HepG2 (cell line): ENCODE measurements around the gene SUSD6. TPM values are rescaled to one million over a fixed set of nuclear protein-coding genes. Genes with fewer than 3 reads are reported as not detected.

Experiments
- DMAP1 ChIP-seq: IDR thresholded peaks from 2 replicates; pipeline ENCODE4 v1.6.1; 2016
- GATA4 ChIP-seq: sonication (generic); IDR thresholded peaks from 2 replicates; pipeline ENCODE4 v1.6.1; 2016; ENCODE audit warnings: antibody characterized with exemption, low read depth, borderline replicate concordance
- HNRNPK ChIP-seq: fragments of 200-400 bp; formaldehyde crosslinking; IDR thresholded peaks from 2 replicates; pipeline ENCODE4 v1.6.1; 2018; ENCODE audit warnings: low read length, low read depth, moderate library complexity, mild to moderate bottlenecking; ENCODE audit not compliant: poor library complexity, severe bottlenecking
- HOXA5 ChIP-seq: sonication (generic); formaldehyde crosslinking; IDR thresholded peaks from 2 replicates; pipeline ENCODE4 v1.4.0; 2020; ENCODE audit warnings: missing genetic modification reagents
- ISX ChIP-seq: sonication (generic); formaldehyde crosslinking; conservative IDR thresholded peaks from 2 replicates; pipeline ENCODE4 v1.5.0; 2020; ENCODE audit warnings: missing genetic modification reagents
- MTA1 ChIP-seq: sonication (generic); formaldehyde crosslinking; IDR thresholded peaks from 2 replicates; pipeline ENCODE4 v1.4.0; 2020; ENCODE audit warnings: missing genetic modification reagents, mild to moderate bottlenecking, borderline replicate concordance
- NR2C2 ChIP-seq: sonication (generic); formaldehyde crosslinking; IDR thresholded peaks from 2 replicates; pipeline ENCODE4 v1.4.0; 2020; ENCODE audit warnings: missing genetic modification reagents, mild to moderate bottlenecking, moderate library complexity, borderline replicate concordance
- POGZ ChIP-seq: sonication (generic); formaldehyde crosslinking; IDR thresholded peaks from 2 replicates; pipeline ENCODE4 v1.4.0; 2020; ENCODE audit warnings: mild to moderate bottlenecking, missing genetic modification reagents
- SAP130 ChIP-seq: IDR thresholded peaks from 2 replicates; pipeline ENCODE4 v1.6.1; 2016; ENCODE audit warnings: low read depth
- SP2 ChIP-seq: sonication (generic); formaldehyde crosslinking; IDR thresholded peaks from 2 replicates; pipeline ENCODE4 v1.5.1; 2020; ENCODE audit warnings: mild to moderate bottlenecking, missing genetic modification reagents
- STAG1 ChIP-seq: sonication (generic); formaldehyde crosslinking; IDR thresholded peaks from 2 replicates; pipeline ENCODE4 v1.4.0; 2020; ENCODE audit warnings: missing genetic modification reagents
- U2AF1 ChIP-seq: fragments of 200-400 bp; formaldehyde crosslinking; optimal IDR thresholded peaks from 2 replicates; pipeline ENCODE3; 2017; ENCODE audit warnings: mild to moderate bottlenecking, low read depth, low read length
- polyA plus RNA-seq, 8 experiments: library from polyadenylated mRNA; depleted of rRNA in 3 of 8; stranded (reverse) in 7 of 8; unstranded in 1 of 8; fragments of >200 nt; fragmentation: Illumina TruSeq in 4 of 8; extraction: Trizol in 4 of 8; gene quantifications; 2 replicates each; pipeline versions ENCODE4 v1.2.1 to v1.2.3, GENCODE V29; 2011 to 2016; ENCODE audit warnings: low read depth in 4 of 8, missing spikeins in 1 of 8, mixed read lengths in 1 of 8; ENCODE audit not compliant: insufficient read depth in 1 of 8
- total RNA-seq, 5 experiments: library from RNA; depleted of rRNA; stranded (reverse); fragments of >200 nt; fragmentation: Illumina TruSeq; extraction: Trizol; gene quantifications; 2 replicates each; pipeline ENCODE4 v1.2.3, GENCODE V29; 2016; ENCODE audit warnings: low read depth in 1 of 5
- TF ChIP-seq, protein P1 (sequence below): sonication (generic); formaldehyde crosslinking; IDR thresholded peaks from 2 replicates; pipeline ENCODE4 v1.9.0; 2021; ENCODE audit warnings: missing genetic modification reagents, borderline replicate concordance
- TF ChIP-seq, protein P2 (sequence below): sonication (generic); formaldehyde crosslinking; conservative IDR thresholded peaks from 2 replicates; pipeline ENCODE4 v1.4.0; 2020; ENCODE audit warnings: missing genetic modification reagents
- TF ChIP-seq, protein P3 (sequence below): sonication (generic); formaldehyde crosslinking; IDR thresholded peaks from 2 replicates; pipeline ENCODE4 v1.5.1; 2020; ENCODE audit warnings: mild to moderate bottlenecking, missing genetic modification reagents, moderate library complexity
- TF ChIP-seq, protein P4 (sequence below): sonication (generic); formaldehyde crosslinking; IDR thresholded peaks from 2 replicates; pipeline ENCODE4 v1.4.0; 2020; ENCODE audit warnings: mild to moderate bottlenecking, missing genetic modification reagents
- TF ChIP-seq, protein P5 (sequence below): sonication (generic); formaldehyde crosslinking; IDR thresholded peaks from 2 replicates; pipeline ENCODE4 v1.4.0; 2020; ENCODE audit warnings: missing genetic modification reagents

SUSD6 gene
- total and polyA plus RNA-seq, 2 of the 13 experiments (the other 11 are each of a cell fraction or from before 2014, with no cell fraction given): 7.2 to 7.4 TPM

DNA sequence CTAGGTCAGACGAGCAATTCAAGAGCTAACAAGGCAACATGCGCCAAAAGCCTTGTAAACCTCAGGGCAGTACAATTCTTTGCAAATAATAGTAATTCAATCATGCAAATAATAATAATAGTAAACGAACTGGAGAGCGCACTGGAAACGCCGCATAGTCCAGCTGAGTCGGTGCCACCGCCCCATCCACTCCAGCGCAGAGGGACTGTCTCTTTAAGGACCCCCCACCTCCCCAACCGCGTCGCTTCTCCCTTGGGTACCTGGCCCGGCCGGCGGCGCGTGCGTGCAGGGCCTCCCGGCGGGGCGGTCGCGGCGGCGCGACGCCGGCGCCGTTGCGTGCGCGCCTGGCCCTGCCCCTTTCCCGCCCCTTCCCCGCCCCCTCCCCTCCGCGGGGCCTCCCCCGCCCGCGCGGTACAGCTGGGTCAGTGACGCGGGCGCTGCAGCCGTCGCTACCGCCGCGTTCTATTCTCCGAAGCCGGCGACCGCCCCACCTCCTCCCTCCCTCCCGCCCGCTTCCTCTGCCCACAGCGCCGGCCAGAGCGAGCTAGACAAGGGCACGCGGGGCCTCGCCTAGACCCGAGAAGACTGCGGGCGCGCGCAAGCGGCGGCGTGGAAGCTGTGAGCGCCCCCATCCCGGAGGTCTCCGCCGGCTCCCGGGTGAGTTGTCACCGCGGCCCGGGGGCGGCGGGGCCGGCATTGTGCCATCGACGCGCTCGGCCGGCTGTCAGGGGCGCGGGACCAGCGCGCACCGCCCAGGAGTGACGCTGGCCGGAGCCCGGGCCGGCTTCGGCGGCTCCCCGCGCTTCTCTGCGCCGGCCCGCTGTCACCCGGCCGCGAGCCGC, at the start of gene SUSD6 (continued):
- TF ChIP-seq STAG1 (CRISPR knock-in tag): no peak
- no peak for TF ChIP-seq U2AF1
- no peak for TF ChIP-seq GATA4
- 0 out of 2 replicates have a peak, but pooled peaks have one; percentile 25 for TF ChIP-seq NR2C2
- peak; percentile 72 for TF ChIP-seq HNRNPK
- TF ChIP-seq MTA1 (CRISPR knock-in tag): 0 out of 2 replicates have a peak, but pooled peaks have one; percentile 15
- TF ChIP-seq HOXA5 (CRISPR knock-in tag): 0 out of 2 replicates have a peak, but pooled peaks have one; percentile 31
- no peak for TF ChIP-seq ISX (CRISPR knock-in tag)
- TF ChIP-seq, protein P1, sequence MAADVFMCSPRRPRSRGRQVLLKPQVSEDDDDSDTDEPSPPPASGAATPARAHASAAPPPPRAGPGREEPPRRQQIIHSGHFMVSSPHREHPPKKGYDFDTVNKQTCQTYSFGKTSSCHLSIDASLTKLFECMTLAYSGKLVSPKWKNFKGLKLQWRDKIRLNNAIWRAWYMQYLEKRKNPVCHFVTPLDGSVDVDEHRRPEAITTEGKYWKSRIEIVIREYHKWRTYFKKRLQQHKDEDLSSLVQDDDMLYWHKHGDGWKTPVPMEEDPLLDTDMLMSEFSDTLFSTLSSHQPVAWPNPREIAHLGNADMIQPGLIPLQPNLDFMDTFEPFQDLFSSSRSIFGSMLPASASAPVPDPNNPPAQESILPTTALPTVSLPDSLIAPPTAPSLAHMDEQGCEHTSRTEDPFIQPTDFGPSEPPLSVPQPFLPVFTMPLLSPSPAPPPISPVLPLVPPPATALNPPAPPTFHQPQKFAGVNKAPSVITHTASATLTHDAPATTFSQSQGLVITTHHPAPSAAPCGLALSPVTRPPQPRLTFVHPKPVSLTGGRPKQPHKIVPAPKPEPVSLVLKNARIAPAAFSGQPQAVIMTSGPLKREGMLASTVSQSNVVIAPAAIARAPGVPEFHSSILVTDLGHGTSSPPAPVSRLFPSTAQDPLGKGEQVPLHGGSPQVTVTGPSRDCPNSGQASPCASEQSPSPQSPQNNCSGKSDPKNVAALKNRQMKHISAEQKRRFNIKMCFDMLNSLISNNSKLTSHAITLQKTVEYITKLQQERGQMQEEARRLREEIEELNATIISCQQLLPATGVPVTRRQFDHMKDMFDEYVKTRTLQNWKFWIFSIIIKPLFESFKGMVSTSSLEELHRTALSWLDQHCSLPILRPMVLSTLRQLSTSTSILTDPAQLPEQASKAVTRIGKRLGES (CRISPR knock-in tag): no peak
- TF ChIP-seq, protein P2, sequence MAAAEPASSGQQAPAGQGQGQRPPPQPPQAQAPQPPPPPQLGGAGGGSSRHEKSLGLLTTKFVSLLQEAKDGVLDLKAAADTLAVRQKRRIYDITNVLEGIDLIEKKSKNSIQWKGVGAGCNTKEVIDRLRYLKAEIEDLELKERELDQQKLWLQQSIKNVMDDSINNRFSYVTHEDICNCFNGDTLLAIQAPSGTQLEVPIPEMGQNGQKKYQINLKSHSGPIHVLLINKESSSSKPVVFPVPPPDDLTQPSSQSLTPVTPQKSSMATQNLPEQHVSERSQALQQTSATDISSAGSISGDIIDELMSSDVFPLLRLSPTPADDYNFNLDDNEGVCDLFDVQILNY: no peak
- no peak for TF ChIP-seq POGZ (CRISPR knock-in tag)
- TF ChIP-seq SP2 (CRISPR knock-in tag): no peak
- TF ChIP-seq, protein P3, sequence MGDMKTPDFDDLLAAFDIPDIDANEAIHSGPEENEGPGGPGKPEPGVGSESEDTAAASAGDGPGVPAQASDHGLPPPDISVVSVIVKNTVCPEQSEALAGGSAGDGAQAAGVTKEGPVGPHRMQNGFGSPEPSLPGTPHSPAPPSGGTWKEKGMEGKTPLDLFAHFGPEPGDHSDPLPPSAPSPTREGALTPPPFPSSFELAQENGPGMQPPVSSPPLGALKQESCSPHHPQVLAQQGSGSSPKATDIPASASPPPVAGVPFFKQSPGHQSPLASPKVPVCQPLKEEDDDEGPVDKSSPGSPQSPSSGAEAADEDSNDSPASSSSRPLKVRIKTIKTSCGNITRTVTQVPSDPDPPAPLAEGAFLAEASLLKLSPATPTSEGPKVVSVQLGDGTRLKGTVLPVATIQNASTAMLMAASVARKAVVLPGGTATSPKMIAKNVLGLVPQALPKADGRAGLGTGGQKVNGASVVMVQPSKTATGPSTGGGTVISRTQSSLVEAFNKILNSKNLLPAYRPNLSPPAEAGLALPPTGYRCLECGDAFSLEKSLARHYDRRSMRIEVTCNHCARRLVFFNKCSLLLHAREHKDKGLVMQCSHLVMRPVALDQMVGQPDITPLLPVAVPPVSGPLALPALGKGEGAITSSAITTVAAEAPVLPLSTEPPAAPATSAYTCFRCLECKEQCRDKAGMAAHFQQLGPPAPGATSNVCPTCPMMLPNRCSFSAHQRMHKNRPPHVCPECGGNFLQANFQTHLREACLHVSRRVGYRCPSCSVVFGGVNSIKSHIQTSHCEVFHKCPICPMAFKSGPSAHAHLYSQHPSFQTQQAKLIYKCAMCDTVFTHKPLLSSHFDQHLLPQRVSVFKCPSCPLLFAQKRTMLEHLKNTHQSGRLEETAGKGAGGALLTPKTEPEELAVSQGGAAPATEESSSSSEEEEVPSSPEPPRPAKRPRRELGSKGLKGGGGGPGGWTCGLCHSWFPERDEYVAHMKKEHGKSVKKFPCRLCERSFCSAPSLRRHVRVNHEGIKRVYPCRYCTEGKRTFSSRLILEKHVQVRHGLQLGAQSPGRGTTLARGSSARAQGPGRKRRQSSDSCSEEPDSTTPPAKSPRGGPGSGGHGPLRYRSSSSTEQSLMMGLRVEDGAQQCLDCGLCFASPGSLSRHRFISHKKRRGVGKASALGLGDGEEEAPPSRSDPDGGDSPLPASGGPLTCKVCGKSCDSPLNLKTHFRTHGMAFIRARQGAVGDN: peak; percentile 60
- TF ChIP-seq, protein P4, sequence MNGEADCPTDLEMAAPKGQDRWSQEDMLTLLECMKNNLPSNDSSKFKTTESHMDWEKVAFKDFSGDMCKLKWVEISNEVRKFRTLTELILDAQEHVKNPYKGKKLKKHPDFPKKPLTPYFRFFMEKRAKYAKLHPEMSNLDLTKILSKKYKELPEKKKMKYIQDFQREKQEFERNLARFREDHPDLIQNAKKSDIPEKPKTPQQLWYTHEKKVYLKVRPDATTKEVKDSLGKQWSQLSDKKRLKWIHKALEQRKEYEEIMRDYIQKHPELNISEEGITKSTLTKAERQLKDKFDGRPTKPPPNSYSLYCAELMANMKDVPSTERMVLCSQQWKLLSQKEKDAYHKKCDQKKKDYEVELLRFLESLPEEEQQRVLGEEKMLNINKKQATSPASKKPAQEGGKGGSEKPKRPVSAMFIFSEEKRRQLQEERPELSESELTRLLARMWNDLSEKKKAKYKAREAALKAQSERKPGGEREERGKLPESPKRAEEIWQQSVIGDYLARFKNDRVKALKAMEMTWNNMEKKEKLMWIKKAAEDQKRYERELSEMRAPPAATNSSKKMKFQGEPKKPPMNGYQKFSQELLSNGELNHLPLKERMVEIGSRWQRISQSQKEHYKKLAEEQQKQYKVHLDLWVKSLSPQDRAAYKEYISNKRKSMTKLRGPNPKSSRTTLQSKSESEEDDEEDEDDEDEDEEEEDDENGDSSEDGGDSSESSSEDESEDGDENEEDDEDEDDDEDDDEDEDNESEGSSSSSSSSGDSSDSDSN (CRISPR knock-in tag): peak; percentile 80; the same call in 1 of the 2 replicates
- peak; percentile 44 for TF ChIP-seq SAP130
- TF ChIP-seq, protein P5, sequence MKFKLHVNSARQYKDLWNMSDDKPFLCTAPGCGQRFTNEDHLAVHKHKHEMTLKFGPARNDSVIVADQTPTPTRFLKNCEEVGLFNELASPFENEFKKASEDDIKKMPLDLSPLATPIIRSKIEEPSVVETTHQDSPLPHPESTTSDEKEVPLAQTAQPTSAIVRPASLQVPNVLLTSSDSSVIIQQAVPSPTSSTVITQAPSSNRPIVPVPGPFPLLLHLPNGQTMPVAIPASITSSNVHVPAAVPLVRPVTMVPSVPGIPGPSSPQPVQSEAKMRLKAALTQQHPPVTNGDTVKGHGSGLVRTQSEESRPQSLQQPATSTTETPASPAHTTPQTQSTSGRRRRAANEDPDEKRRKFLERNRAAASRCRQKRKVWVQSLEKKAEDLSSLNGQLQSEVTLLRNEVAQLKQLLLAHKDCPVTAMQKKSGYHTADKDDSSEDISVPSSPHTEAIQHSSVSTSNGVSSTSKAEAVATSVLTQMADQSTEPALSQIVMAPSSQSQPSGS (CRISPR knock-in tag): 0 out of 2 replicates have a peak, but pooled peaks have one; percentile 28
- TF ChIP-seq DMAP1: no peak
